Breast epithelium (tissue), 3 donors: ENCODE results near the gene ANO2.

Source experiments
- POLR2AphosphoS5 ChIP-seq, 3 donors: sonication (generic); formaldehyde crosslinking; IDR thresholded peaks; one replicate each; pipeline ENCODE4 v1.6.1; 2017; ENCODE audit warnings: antibody characterized with exemption in 3 of 3
- TF ChIP-seq, protein P1 (sequence below), 3 donors: fragments of 450-650 bp; IDR thresholded peaks; one replicate each; pipeline ENCODE4 v1.5.1; 2016 to 2017; ENCODE audit warnings: antibody characterized with exemption in 3 of 3, mild to moderate bottlenecking in 3 of 3, moderate library complexity in 3 of 3

DNA sequence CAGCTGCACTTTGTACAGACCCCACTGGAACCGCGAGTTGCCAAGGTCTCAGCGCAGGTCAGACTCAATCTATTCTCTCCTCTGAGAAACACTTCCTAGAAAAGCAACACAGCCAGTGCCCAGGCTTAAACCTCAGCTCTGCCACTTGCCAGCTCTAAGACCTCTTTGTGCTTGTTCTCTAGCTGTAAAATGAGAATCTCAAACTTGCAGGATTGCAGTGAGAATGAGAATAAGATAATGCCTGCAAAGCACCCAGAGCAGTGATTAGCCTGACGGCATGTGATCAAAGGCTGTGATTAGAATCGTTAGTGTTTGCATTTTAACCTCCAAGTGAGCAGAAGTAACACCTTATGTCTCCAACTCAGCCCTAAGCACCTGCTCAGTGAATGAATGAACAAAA, 21.3 kb downstream of the ANO2 start:
- no peak for TF ChIP-seq POLR2AphosphoS5 (IDR thresholded peaks at IDR 0.05)
- TF ChIP-seq, protein P1, sequence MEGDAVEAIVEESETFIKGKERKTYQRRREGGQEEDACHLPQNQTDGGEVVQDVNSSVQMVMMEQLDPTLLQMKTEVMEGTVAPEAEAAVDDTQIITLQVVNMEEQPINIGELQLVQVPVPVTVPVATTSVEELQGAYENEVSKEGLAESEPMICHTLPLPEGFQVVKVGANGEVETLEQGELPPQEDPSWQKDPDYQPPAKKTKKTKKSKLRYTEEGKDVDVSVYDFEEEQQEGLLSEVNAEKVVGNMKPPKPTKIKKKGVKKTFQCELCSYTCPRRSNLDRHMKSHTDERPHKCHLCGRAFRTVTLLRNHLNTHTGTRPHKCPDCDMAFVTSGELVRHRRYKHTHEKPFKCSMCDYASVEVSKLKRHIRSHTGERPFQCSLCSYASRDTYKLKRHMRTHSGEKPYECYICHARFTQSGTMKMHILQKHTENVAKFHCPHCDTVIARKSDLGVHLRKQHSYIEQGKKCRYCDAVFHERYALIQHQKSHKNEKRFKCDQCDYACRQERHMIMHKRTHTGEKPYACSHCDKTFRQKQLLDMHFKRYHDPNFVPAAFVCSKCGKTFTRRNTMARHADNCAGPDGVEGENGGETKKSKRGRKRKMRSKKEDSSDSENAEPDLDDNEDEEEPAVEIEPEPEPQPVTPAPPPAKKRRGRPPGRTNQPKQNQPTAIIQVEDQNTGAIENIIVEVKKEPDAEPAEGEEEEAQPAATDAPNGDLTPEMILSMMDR (IDR thresholded peaks at IDR 0.05) = no peak
